GM18868 (cell line): ENCODE measurements around the gene GRK4.
A peak's percentile ranks its signal among the peaks of the same experiment; 100 is the strongest.

Experiments used
- ATAC-seq: cut with Tn5 transposase; IDR thresholded peaks from one replicate; pipeline ENCODE4 v1.9.1; 2021; ENCODE audit warnings: mild to moderate bottlenecking, moderate library complexity; ENCODE audit not compliant: unreplicated experiment

The GRK4 gene

GRCh38 chr4:3009422-3009821, 46.1 kb downstream of the GRK4 start:
- no peak for ATAC-seq

- ATAC-seq: no peak
Measured at GRCh38 chr4:3010577-3010976, 47.2 kb downstream of the GRK4 start.

- no peak for ATAC-seq
Measured at GRCh38 chr4:3010998-3011397, 47.6 kb downstream of the GRK4 start.

GRCh38 chr4:3011456-3012220, 48.3 kb downstream of the GRK4 start:
- ATAC-seq: no peak

- no peak for ATAC-seq
Measured at GRCh38 chr4:3013323-3013722, 50.0 kb downstream of the GRK4 start.

GRCh38 chr4:3013839-3014350, 50.5 kb downstream of the GRK4 start:
- peak; percentile 86 for ATAC-seq

GRCh38 chr4:3016961-3017360, 53.6 kb downstream of the GRK4 start:
- no peak for ATAC-seq

- ATAC-seq: no peak
Measured at GRCh38 chr4:3017504-3017903, 54.1 kb downstream of the GRK4 start.

GRCh38 chr4:3019145-3019846, 55.9 kb downstream of the GRK4 start:
- ATAC-seq: no peak

- ATAC-seq: no peak
Measured at GRCh38 chr4:3021127-3021526, 57.8 kb downstream of the GRK4 start.

GRCh38 chr4:3021627-3022026, 58.3 kb downstream of the GRK4 start:
- ATAC-seq: no peak

- ATAC-seq: no peak
Measured at GRCh38 chr4:3022112-3022511, 58.7 kb downstream of the GRK4 start.

- ATAC-seq: no peak
Measured at GRCh38 chr4:3022651-3023050, 59.3 kb downstream of the GRK4 start.

- ATAC-seq: no peak
Measured at GRCh38 chr4:3025881-3026280, 62.5 kb downstream of the GRK4 start.

- ATAC-seq: no peak
Measured at GRCh38 chr4:3026540-3026939, 63.2 kb downstream of the GRK4 start.

GRCh38 chr4:3029464-3029863, 66.1 kb downstream of the GRK4 start:
- ATAC-seq: no peak

- no peak for ATAC-seq
Measured at GRCh38 chr4:3030566-3031356, 67.4 kb downstream of the GRK4 start.

GRCh38 chr4:3031357-3032082, 68.1 kb downstream of the GRK4 start:
- no peak for ATAC-seq

GRCh38 chr4:3034231-3034630, 70.9 kb downstream of the GRK4 start:
- no peak for ATAC-seq

- ATAC-seq: no peak
Measured at GRCh38 chr4:3035249-3035648, 71.9 kb downstream of the GRK4 start.

GRCh38 chr4:3035674-3036073, 72.3 kb downstream of the GRK4 start:
- ATAC-seq: no peak
